Breast epithelium (tissue), 4 donors: ENCODE results near the gene MUC12. TPM values are rescaled to one million over a fixed set of nuclear protein-coding genes. Genes with fewer than 3 reads are reported as not detected.
"Not testable (repeated sequence)": the region's sequence is repeated elsewhere in the genome, so short reads cannot be mapped to it uniquely, and the experiment has no call there.

ENCODE experiments used
- DNase-seq, 2 donors: peaks; one replicate each; pipeline ENCODE4 v3.0.0-alpha.2; 2019; ENCODE audit warnings: low spot score in 2 of 2
- H3K27ac ChIP-seq, 2 donors: fragments of 200-600 bp; sonication (generic) in 1 of 2; one replicate each; pipeline ENCODE4 v1.5.1; 2016 to 2019; ENCODE audit warnings: mild to moderate bottlenecking in 1 of 2
- H3K27me3 ChIP-seq, 2 donors: fragments of 200-600 bp; sonication (generic) in 1 of 2; one replicate each; pipeline versions ENCODE4 v1.5.1 to v1.6.0; 2017 to 2019; ENCODE audit warnings: control low read depth in 1 of 2, mild to moderate bottlenecking in 1 of 2
- H3K36me3 ChIP-seq: fragments of 200-600 bp; one replicate; pipeline ENCODE4 v1.5.1; 2019
- H3K4me1 ChIP-seq, 2 donors: fragments of 200-600 bp; sonication (generic); one replicate each; pipeline ENCODE4 v1.5.1; 2016 to 2019; ENCODE audit warnings: control low read depth in 1 of 2
- H3K4me3 ChIP-seq, 3 donors: fragments of 200-600 bp; sonication (generic); 1 replicate in 2 of 3; 2 replicates in 1 of 3; pipeline ENCODE4 v1.5.1; 2016 to 2019; ENCODE audit warnings: mild to moderate bottlenecking in 3 of 3, moderate library complexity in 2 of 3
- H3K9me3 ChIP-seq, 2 donors: fragments of 200-600 bp; sonication (generic) in 1 of 2; one replicate each; pipeline ENCODE4 v1.5.1; 2016 to 2019; ENCODE audit warnings: control low read depth in 1 of 2
- POLR2A ChIP-seq: fragments of 450-650 bp; IDR thresholded peaks from one replicate; pipeline ENCODE4 v1.6.1; 2016; ENCODE audit warnings: antibody characterized with exemption, mild to moderate bottlenecking, moderate library complexity
- POLR2AphosphoS5 ChIP-seq, 3 donors: sonication (generic); formaldehyde crosslinking; IDR thresholded peaks; one replicate each; pipeline ENCODE4 v1.6.1; 2017; ENCODE audit warnings: antibody characterized with exemption in 3 of 3
- intact Hi-C: fragments of 100-400 bp; cut with DNase I; formaldehyde crosslinking; loops from one replicate; pipeline ENCODE4 v1.15.1; 2023; ENCODE audit warnings: low total_unique reads
- total RNA-seq, 3 donors: library from RNA; depleted of rRNA; stranded (reverse); fragments of >200 nt; gene quantifications; one replicate each; pipeline ENCODE4 v1.1.0, GENCODE V29; 2016
- TF ChIP-seq, protein P1 (sequence below), 3 donors: fragments of 450-650 bp; IDR thresholded peaks; one replicate each; pipeline ENCODE4 v1.5.1; 2016 to 2017; ENCODE audit warnings: antibody characterized with exemption in 3 of 3, mild to moderate bottlenecking in 3 of 3, moderate library complexity in 3 of 3

The MUC12 gene
- total RNA-seq, 3 donors from 2014 or later, result 1.4 to 5.2 TPM; not detected in 1

DNA sequence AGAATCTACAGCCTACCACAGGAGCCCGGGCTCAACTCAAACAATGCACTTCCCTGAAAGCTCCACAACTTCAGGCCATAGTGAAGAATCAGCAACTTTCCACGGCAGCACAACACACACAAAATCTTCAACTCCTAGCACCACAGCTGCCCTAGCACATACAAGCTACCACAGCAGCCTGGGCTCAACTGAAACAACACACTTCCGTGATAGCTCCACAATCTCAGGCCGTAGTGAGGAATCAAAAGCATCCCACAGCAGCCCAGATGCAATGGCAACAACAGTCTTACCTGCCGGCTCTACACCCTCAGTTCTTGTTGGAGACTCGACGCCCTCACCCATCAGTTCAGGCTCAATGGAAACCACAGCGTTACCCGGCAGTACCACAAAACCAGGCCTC, 22.3 kb downstream of the MUC12 start:
- H3K27ac ChIP-seq, result no peak overlapping the region
- H3K36me3 ChIP-seq, result no peaks in the 10 kb centered on the region
- intact Hi-C loops, result no loop called here
- H3K4me3 ChIP-seq, result no peak overlapping the region
- no peaks in the 10 kb centered on the region for H3K4me1 ChIP-seq
- no peak for TF ChIP-seq POLR2AphosphoS5 (IDR thresholded peaks at IDR 0.05)
- no peak for TF ChIP-seq POLR2A
- TF ChIP-seq, protein P1, sequence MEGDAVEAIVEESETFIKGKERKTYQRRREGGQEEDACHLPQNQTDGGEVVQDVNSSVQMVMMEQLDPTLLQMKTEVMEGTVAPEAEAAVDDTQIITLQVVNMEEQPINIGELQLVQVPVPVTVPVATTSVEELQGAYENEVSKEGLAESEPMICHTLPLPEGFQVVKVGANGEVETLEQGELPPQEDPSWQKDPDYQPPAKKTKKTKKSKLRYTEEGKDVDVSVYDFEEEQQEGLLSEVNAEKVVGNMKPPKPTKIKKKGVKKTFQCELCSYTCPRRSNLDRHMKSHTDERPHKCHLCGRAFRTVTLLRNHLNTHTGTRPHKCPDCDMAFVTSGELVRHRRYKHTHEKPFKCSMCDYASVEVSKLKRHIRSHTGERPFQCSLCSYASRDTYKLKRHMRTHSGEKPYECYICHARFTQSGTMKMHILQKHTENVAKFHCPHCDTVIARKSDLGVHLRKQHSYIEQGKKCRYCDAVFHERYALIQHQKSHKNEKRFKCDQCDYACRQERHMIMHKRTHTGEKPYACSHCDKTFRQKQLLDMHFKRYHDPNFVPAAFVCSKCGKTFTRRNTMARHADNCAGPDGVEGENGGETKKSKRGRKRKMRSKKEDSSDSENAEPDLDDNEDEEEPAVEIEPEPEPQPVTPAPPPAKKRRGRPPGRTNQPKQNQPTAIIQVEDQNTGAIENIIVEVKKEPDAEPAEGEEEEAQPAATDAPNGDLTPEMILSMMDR (IDR thresholded peaks at IDR 0.05), result no peak
- no peak for DNase-seq
- no peaks in the 10 kb centered on the region for H3K27me3 ChIP-seq
- H3K9me3 ChIP-seq, result no peaks in the 10 kb centered on the region

GRCh38 chr7:100992280-100992679, 22.9 kb downstream of the MUC12 start:
- intact Hi-C loops, H3K4me3 ChIP-seq, H3K9me3 ChIP-seq, H3K27me3 ChIP-seq, H3K36me3 ChIP-seq, DNase-seq, H3K4me1 ChIP-seq, H3K27ac ChIP-seq: not testable (repeated sequence)

DNA sequence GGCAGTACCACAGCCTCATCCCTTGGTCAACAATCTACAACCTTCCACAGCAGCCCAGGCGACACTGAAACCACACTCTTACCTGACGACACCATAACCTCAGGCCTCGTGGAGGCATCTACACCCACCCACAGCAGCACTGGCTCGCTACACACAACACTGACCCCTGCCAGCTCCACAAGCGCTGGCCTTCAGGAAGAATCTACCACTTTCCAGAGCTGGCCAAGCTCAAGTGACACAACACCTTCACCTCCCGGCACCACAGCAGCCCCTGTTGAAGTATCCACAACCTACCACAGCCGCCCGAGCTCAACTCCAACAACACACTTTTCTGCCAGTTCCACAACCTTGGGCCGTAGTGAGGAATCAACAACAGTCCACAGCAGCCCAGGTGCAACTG, 25.3 kb downstream of the MUC12 start:
- H3K9me3 ChIP-seq, H3K27ac ChIP-seq, H3K4me3 ChIP-seq, DNase-seq, intact Hi-C loops, H3K36me3 ChIP-seq, H3K27me3 ChIP-seq, H3K4me1 ChIP-seq: not testable (repeated sequence)

DNA sequence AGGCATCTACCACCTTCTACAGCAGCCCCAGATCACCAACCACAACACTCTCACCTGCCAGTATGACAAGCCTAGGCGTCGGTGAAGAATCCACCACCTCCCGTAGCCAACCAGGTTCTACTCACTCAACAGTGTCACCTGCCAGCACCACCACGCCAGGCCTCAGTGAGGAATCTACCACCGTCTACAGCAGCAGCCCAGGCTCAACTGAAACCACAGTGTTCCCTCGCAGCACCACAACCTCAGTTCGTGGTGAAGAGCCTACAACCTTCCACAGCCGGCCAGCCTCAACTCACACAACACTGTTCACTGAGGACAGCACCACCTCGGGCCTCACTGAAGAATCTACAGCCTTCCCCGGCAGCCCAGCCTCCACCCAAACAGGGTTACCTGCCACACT, 29.2 kb downstream of the MUC12 start:
- H3K27me3 ChIP-seq, intact Hi-C loops, DNase-seq: not testable (repeated sequence)

DNA sequence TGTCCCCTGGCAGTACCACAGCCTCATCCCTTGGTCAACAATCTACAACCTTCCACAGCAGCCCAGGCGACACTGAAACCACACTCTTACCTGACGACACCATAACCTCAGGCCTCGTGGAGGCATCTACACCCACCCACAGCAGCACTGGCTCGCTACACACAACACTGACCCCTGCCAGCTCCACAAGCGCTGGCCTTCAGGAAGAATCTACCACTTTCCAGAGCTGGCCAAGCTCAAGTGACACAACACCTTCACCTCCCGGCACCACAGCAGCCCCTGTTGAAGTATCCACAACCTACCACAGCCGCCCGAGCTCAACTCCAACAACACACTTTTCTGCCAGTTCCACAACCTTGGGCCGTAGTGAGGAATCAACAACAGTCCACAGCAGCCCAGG, 30.0 kb downstream of the MUC12 start:
- H3K9me3 ChIP-seq, H3K27ac ChIP-seq, H3K27me3 ChIP-seq, H3K4me1 ChIP-seq, H3K4me3 ChIP-seq, intact Hi-C loops, DNase-seq, H3K36me3 ChIP-seq: not testable (repeated sequence)

More for the DNA sequence above, 29.2 kb downstream of the MUC12 start:
- H3K36me3 ChIP-seq, H3K9me3 ChIP-seq, H3K4me3 ChIP-seq, H3K27ac ChIP-seq, H3K4me1 ChIP-seq: not testable (repeated sequence)

DNA sequence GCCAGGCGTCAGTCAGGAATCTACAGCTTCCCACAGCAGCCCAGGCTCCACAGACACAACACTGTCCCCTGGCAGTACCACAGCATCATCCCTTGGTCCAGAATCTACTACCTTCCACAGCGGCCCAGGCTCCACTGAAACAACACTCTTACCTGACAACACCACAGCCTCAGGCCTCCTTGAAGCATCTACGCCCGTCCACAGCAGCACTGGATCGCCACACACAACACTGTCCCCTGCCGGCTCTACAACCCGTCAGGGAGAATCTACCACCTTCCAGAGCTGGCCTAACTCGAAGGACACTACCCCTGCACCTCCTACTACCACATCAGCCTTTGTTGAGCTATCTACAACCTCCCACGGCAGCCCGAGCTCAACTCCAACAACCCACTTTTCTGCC, 30.7 kb downstream of the MUC12 start:
- H3K9me3 ChIP-seq, H3K36me3 ChIP-seq, DNase-seq, H3K27me3 ChIP-seq, H3K4me1 ChIP-seq, H3K27ac ChIP-seq, intact Hi-C loops, H3K4me3 ChIP-seq: not testable (repeated sequence)

GRCh38 chr7:101002333-101002732, 33.0 kb downstream of the MUC12 start:
- H3K9me3 ChIP-seq, H3K4me1 ChIP-seq, H3K36me3 ChIP-seq, H3K27ac ChIP-seq, H3K27me3 ChIP-seq, H3K4me3 ChIP-seq, intact Hi-C loops, DNase-seq: not testable (repeated sequence)

GRCh38 chr7:101007361-101007760, 38.0 kb downstream of the MUC12 start:
- H3K9me3 ChIP-seq, intact Hi-C loops, H3K4me3 ChIP-seq, DNase-seq, H3K36me3 ChIP-seq, H3K4me1 ChIP-seq, H3K27ac ChIP-seq, H3K27me3 ChIP-seq: not testable (repeated sequence)

- Histone ChIP-seq H3K27me3 (peaks cover 0 to 6% of the 10 kb centered on the region in 2 donors), H3K27ac (no peak overlapping the region), H3K4me1 (no peaks in the 10 kb centered on the region), H3K36me3 (no peaks in the 10 kb centered on the region), H3K4me3 (no peak overlapping the region), H3K9me3 (no peaks in the 10 kb centered on the region)
- TF ChIP-seq POLR2AphosphoS5 (IDR thresholded peaks at IDR 0.05) (no peak), POLR2A (no peak)
- TF ChIP-seq, protein P1 (IDR thresholded peaks at IDR 0.05), result no peak
- no peak for DNase-seq
- intact Hi-C loops, result no loop called here
Measured at GRCh38 chr7:101009629-101010028, 40.3 kb downstream of the MUC12 start.
